Smooth muscle cell (in vitro differentiated cells): ENCODE results near the gene P4HB. TPM values are rescaled to one million over a fixed set of nuclear protein-coding genes. Genes with fewer than 3 reads are reported as not detected.

Experiments used
- DNase-seq: peaks from one replicate; lab custom pipeline; 2025; ENCODE audit not compliant: unreplicated experiment; lab: John Stamatoyannopoulos, UW
- H2AFZ ChIP-seq: fragments of 200-600 bp; sonication (generic); 2 replicates; pipeline ENCODE4 v1.6.0; 2016; ENCODE audit warnings: antibody characterized with exemption, low read depth, mild to moderate bottlenecking
- H3F3A ChIP-seq: fragments of 200-600 bp; sonication (generic); 2 replicates; pipeline ENCODE4 v1.6.0; 2017; ENCODE audit warnings: antibody characterized with exemption, low read depth
- H3K27ac ChIP-seq: fragments of 200-600 bp; sonication (generic); 2 replicates; pipeline ENCODE4 v1.5.1; 2016; ENCODE audit warnings: low read depth, mild to moderate bottlenecking
- H3K27me3 ChIP-seq: fragments of 200-600 bp; sonication (generic); 2 replicates; pipeline ENCODE4 v1.6.1; 2016; ENCODE audit warnings: low read depth, mild to moderate bottlenecking
- H3K36me3 ChIP-seq: fragments of 200-600 bp; sonication (generic); 2 replicates; pipeline ENCODE4 v1.5.1; 2016; ENCODE audit warnings: low read depth
- H3K4me1 ChIP-seq: fragments of 200-600 bp; sonication (generic); 2 replicates; pipeline ENCODE4 v1.5.1; 2016; ENCODE audit warnings: low read depth
- H3K4me2 ChIP-seq: fragments of 200-600 bp; sonication (generic); 2 replicates; pipeline ENCODE4 v1.6.0; 2016; ENCODE audit warnings: mild to moderate bottlenecking
- H3K4me3 ChIP-seq: fragments of 200-600 bp; sonication (generic); 2 replicates; pipeline ENCODE4 v1.5.1; 2016; ENCODE audit warnings: mild to moderate bottlenecking
- H3K79me2 ChIP-seq: fragments of 200-600 bp; sonication (generic); 2 replicates; pipeline ENCODE4 v1.6.0; 2016; ENCODE audit warnings: low read depth, mild to moderate bottlenecking
- H3K9ac ChIP-seq: fragments of 200-600 bp; sonication (generic); 2 replicates; pipeline ENCODE4 v1.6.0; 2016; ENCODE audit warnings: low read depth
- H3K9me3 ChIP-seq: fragments of 200-600 bp; sonication (generic); replicated peaks from 2 replicates; pipeline ENCODE4 v1.5.1; 2016; ENCODE audit warnings: low read depth
- H4K20me1 ChIP-seq: fragments of 200-600 bp; sonication (generic); 2 replicates; pipeline ENCODE4 v1.6.0; 2016; ENCODE audit warnings: low read depth
- WGBS: methylation state at CpG from one replicate; pipeline ENCODE4 v1.1.7; 2016; ENCODE audit warnings: low lambda C conversion rate; 5-methylcytosine and 5-hydroxymethylcytosine counted together
- polyA plus RNA-seq: library from polyadenylated mRNA; unstranded; fragments of >200 nt; fragmentation: Nextera tagmentation; extraction: Ambion mirVana; gene quantifications from 2 replicates; pipeline ENCODE4 v1.2.1, GENCODE V29; 2016
- total RNA-seq: library from RNA; depleted of rRNA; stranded (reverse); fragments of >200 nt; gene quantifications from 2 replicates; pipeline ENCODE4 v1.2.3, GENCODE V29; 2014
- TF ChIP-seq, protein P1 (sequence below): fragments of 200-600 bp; sonication (generic); IDR thresholded peaks from 2 replicates; pipeline ENCODE4 v1.5.1; 2017; ENCODE audit warnings: borderline replicate concordance, mild to moderate bottlenecking, antibody characterized with exemption; ENCODE audit not compliant: insufficient read depth, poor library complexity, severe bottlenecking

The P4HB gene
- total and polyA plus RNA-seq, 2 experiments from 2014 or later: 1,526 to 1,593 TPM

DNA sequence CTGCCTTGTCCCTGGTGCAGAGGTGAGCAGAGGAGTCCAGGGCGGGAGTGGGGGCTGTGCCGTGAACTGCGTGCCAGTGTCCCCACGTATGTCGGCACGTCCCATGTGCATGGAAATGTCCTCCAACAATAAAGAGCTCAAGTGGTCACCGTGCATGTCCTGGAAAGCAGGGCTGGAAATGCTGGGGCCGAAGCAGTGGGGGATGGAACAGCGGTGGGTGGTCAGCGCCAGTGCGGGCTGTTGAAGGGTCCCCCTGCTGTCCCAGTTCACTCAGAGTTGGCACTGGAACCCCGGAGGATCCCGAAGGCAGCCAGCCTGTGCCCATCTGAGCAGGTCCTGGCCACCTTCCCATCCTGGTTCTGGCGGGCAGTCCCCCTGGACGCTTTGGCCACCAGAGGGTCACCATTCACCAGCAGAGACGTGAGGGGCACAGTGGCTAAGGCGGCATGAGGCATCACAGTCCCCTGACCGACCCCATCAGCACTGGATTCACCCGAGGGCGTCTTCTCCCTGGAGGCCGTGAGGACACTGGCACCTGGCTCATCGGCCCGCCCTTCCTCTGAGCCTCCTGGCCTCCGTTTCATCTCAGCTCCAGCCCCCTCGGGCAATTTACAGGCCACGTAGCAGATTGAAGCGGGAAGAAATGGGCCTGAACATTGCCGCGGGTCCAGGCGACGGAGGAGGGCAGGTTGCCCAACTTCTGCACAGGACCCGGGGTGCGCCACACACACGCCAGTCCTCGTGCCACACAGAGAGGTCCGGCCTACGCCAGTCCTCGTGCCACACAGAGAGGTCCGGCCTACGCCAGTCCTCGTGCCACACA is 46.3 kb downstream of the P4HB start:
- DNase-seq: no peak
- 91% methylated on average over 39 of the region's 41 CpGs for WGBS
- Histone ChIP-seq H3K79me2 (no peaks in the 10 kb centered on the region), H3K4me2 (no peak overlapping the region), H2AFZ (no peak overlapping the region), H3K9ac (no peak overlapping the region), H3K27ac (no peak overlapping the region), H3K9me3 (no peaks in the 10 kb centered on the region), H3F3A (no peaks in the 10 kb centered on the region), H3K4me3 (no peak overlapping the region), H3K4me1 (no peaks in the 10 kb centered on the region), H3K27me3 (no peaks in the 10 kb centered on the region), H4K20me1 (no peaks in the 10 kb centered on the region), H3K36me3 (no peaks in the 10 kb centered on the region)
- TF ChIP-seq, protein P1, sequence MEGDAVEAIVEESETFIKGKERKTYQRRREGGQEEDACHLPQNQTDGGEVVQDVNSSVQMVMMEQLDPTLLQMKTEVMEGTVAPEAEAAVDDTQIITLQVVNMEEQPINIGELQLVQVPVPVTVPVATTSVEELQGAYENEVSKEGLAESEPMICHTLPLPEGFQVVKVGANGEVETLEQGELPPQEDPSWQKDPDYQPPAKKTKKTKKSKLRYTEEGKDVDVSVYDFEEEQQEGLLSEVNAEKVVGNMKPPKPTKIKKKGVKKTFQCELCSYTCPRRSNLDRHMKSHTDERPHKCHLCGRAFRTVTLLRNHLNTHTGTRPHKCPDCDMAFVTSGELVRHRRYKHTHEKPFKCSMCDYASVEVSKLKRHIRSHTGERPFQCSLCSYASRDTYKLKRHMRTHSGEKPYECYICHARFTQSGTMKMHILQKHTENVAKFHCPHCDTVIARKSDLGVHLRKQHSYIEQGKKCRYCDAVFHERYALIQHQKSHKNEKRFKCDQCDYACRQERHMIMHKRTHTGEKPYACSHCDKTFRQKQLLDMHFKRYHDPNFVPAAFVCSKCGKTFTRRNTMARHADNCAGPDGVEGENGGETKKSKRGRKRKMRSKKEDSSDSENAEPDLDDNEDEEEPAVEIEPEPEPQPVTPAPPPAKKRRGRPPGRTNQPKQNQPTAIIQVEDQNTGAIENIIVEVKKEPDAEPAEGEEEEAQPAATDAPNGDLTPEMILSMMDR: no peak

- Histone ChIP-seq H3K79me2 (no peaks in the 10 kb centered on the region), H4K20me1 (no peaks in the 10 kb centered on the region), H3K4me1 (no peaks in the 10 kb centered on the region), H3K9me3 (no peaks in the 10 kb centered on the region), H2AFZ (no peak overlapping the region), H3K9ac (no peak overlapping the region), H3F3A (no peaks in the 10 kb centered on the region), H3K4me3 (no peak overlapping the region), H3K36me3 (no peaks in the 10 kb centered on the region), H3K4me2 (no peak overlapping the region), H3K27me3 (no peaks in the 10 kb centered on the region), H3K27ac (no peak overlapping the region)
- WGBS: 98% methylated on average over 15 of the region's 15 CpGs
- TF ChIP-seq, protein P1: no peak
- no peak for DNase-seq
Observed at GRCh38 chr17:81813371-81813684, 47.0 kb downstream of the P4HB start.

DNA sequence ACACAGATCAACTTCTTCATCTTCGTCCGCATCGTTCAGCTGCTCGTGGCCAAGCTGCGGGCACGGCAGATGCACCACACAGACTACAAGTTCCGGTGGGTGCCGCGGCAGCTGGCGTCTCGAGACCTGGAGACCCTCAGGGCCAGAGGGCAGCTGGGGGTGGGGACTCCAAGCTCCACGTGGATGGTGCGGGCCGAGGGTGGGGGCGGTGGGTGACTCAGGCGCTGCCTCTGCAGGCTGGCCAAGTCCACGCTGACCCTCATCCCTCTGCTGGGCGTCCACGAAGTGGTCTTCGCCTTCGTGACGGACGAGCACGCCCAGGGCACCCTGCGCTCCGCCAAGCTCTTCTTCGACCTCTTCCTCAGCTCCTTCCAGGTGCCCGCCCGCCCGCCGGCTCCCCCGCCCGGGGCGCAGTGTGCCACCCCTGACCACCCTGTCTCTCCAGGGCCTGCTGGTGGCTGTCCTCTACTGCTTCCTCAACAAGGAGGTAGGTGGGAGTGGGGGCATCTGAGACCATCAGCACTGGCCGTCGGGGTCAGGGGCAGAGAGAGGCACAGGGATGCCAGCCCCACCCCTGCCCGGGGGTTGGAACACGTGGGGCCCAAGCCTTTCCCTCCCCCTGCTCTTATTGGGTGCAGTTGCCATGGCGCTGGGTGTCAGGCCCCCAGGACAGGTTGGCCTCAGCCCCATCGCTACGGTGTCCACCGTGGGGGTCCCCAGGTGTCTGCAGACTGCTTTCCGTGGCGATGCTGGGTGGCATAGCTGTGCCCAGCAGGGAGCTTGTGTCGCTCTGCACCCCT is 47.6 kb downstream of the P4HB start:
- Histone ChIP-seq H3K79me2 (no peaks in the 10 kb centered on the region), H3K27ac (no peak overlapping the region), H4K20me1 (no peaks in the 10 kb centered on the region), H3K4me2 (no peak overlapping the region), H3K27me3 (peaks cover 4% of the 10 kb centered on the region), H3K36me3 (no peaks in the 10 kb centered on the region), H3K4me3 (no peak overlapping the region), H2AFZ (no peak overlapping the region), H3K9me3 (no peaks in the 10 kb centered on the region), H3F3A (no peaks in the 10 kb centered on the region), H3K4me1 (no peaks in the 10 kb centered on the region), H3K9ac (no peak overlapping the region)
- 84% methylated on average over 39 of the region's 45 CpGs for WGBS
- DNase-seq: no peak
- TF ChIP-seq, protein P1: no peak
